GM15510 (cell line): Measurements from ENCODE around the gene PALD1.

Experiments used
- POLR2A ChIP-seq: IDR thresholded peaks from 3 replicates; pipeline ENCODE4 v1.6.1; 2011; ENCODE audit warnings: borderline replicate concordance; ENCODE audit not compliant: insufficient read length; ENCODE audit errors: extremely low read depth

The PALD1 gene

GRCh38 chr10:70559861-70560260 is 81.3 kb downstream of the PALD1 start:
- no peak for TF ChIP-seq POLR2A

GRCh38 chr10:70560511-70560941 is 82.0 kb downstream of the PALD1 start:
- no peak for TF ChIP-seq POLR2A

- no peak for TF ChIP-seq POLR2A
Measured at GRCh38 chr10:70561070-70561469, 82.5 kb downstream of the PALD1 start.

- TF ChIP-seq POLR2A: no peak
Measured at GRCh38 chr10:70561558-70561957, 83.0 kb downstream of the PALD1 start.

GRCh38 chr10:70562036-70562755 is 83.6 kb downstream of the PALD1 start:
- TF ChIP-seq POLR2A: no peak

GRCh38 chr10:70563230-70563629 is 84.7 kb downstream of the PALD1 start:
- no peak for TF ChIP-seq POLR2A

- no peak for TF ChIP-seq POLR2A
Measured at GRCh38 chr10:70564113-70564725, 85.7 kb downstream of the PALD1 start.

- TF ChIP-seq POLR2A: no peak
Measured at GRCh38 chr10:70564901-70565351, 86.4 kb downstream of the PALD1 start.

GRCh38 chr10:70565556-70566514 is 87.3 kb downstream of the PALD1 start:
- no peak for TF ChIP-seq POLR2A

GRCh38 chr10:70566515-70567290 is 88.1 kb downstream of the PALD1 start:
- no peak for TF ChIP-seq POLR2A

- no peak for TF ChIP-seq POLR2A
Measured at GRCh38 chr10:70567603-70568002, 89.0 kb downstream of the PALD1 start.

GRCh38 chr10:70568113-70568512 is 89.5 kb downstream of the PALD1 start:
- TF ChIP-seq POLR2A: no peak

GRCh38 chr10:70568781-70569495 is 90.4 kb downstream of the PALD1 start:
- TF ChIP-seq POLR2A: no peak

GRCh38 chr10:70571236-70571635 is 92.7 kb downstream of the PALD1 start:
- TF ChIP-seq POLR2A: no peak
